Activated effector memory CD4-positive, alpha-beta T cell treated with anti-CD3 and anti-CD28 coated beads, Interleukin-2, amount 50 U/mL, for 16 hours (primary cell): Measurements from ENCODE around the gene CIDEA.
A peak's percentile ranks its signal among the peaks of the same experiment; 100 is the strongest.
"Not testable (repeated sequence)": the region's sequence is repeated elsewhere in the genome, so short reads cannot be mapped to it uniquely, and the experiment has no call there.

ENCODE experiments used
- DNase-seq: peaks from one replicate; pipeline ENCODE4 v3.0.0-alpha.2; 2020

CIDEA gene

DNA sequence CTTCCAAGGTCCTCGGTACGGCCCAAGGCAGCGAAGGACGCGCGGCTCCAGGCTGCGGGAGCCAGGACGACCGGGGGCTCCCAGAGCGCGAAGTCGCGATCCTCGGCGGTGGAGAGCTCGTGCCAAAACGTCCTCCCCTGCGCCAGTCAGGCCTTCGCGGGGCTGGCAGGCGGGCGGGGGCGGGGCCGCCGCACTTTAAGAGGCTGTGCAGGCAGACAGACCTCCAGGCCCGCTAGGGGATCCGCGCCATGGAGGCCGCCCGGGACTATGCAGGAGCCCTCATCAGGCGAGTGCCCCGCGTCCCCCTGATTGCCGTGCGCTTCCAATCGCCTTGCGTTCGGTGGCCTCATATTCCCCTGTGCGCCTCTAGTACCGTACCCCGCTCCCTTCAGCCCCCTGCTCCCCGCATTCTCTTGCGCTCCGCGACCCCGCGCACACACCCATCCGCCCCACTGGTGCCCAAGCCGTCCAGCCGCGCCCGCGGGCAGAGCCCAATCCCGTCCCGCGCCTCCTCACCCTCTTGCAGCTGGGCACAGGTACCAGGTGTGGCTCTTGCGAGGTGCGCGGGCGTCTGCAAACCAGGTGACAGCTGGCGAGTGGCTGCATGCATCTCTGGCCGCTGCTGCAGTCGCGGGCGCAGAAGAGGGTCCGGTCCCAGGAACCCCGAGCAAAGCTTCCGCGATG lies at the start of gene CIDEA:
Gene CIDEA (plus strand): TSS at position 226 of the 684 bp plus-strand sequence. CDS start 23 bp downstream, at position 249.
- DNase-seq: peak; percentile 46

DNA sequence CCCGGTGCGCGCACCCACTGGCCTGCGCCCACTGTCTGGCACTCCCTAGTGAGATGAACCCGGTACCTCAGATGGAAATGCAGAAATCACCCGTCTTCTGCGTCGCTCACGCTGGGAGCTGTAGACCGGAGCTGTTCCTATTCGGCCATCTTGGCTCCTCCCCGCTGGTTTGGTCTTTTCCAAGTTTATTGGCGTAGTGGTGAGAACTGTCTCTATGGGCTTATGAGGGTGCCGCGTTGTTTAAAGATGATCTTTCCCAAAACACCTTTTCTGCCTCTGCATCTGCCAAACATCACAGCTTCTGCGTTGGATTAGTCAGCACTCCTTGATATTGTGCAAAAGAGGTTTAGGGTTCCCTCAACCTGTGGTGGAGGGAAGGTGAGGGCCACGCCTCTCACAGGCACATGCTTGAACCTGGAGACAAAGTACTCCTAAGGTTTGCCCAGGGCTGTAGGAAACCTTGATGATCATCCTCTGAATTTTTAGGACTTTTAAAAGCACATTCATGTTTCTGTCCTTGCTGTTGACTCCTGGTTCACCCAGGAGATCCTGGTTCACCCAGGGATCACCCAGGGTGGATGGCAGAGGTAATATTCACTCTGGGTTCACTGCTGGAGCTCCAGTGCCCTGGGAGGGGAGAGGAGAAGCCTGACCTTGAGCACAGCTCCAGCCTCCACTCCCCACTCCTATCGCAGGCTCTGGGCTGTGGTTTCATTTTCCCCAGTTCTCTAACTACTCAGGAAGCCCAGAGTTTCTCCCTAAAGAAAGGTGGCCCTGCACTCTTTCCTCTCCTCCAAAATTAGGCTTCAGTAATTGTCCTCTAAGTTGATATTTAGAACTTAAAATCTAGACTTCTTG lies 45.6 kb upstream of the CIDEA start:
- DNase-seq: not testable (repeated sequence)

DNA sequence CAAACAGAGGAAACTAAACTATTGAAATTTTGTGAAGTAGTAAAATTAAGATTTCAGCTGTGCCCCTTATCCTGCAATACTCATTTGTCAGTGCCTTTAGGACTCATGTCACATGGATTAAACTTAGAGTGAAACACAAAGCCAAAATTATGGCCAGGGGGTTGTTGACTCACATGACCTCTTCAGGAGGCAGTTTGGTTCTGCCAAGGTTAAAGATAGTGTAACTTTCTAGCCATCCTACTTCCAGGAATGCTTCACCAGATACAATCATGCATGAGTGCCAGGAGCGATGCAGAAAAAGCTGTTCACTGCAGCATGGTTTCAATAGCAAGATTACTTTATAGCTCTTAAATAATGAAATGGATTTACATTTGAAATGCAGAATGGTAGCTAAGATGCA lies 41.9 kb upstream of the CIDEA start:
- not testable (repeated sequence) for DNase-seq

DNA sequence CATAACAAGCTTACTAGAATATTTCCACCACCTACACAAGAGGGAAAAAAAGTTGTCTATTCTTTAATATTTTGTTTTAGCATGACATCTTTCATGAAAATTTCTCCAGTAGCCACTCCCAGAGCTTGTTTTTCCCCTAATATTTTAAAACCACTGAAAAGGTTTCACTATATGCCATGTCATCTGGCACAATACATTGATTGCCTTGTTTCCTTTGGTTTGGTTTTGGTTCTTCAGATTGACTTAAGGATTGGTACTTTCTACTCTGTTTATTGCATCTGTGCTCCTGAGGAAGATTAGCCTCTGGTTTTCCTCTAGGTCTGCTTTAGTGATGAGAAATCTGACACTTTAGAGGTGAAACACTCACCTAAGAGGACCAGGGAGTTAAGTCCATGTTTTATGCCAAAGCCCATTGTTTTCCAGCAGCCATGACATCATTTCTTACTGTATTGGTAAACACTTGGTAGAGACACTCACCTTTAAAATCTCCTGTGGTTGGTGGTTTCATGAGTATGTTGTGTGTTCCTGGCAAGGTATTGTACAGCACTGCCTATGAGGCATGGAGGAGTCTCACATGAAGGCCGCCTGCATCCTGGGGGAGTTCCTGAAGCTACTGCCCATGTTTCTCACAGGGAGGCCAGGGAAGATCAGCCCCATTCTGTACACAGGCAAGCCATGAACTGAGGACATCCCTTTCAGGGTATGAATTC lies 39.7 kb upstream of the CIDEA start:
- not testable (repeated sequence) for DNase-seq

GRCh38 chr18:12216471-12216870 lies 37.7 kb upstream of the CIDEA start:
- DNase-seq: not testable (repeated sequence)

- not testable (repeated sequence) for DNase-seq
These were observed 35.6 kb upstream of the CIDEA start for GRCh38 chr18:12218603-12219002.

GRCh38 chr18:12222041-12222440 lies 32.1 kb upstream of the CIDEA start:
- not testable (repeated sequence) for DNase-seq

GRCh38 chr18:12223326-12223725 lies 30.8 kb upstream of the CIDEA start:
- not testable (repeated sequence) for DNase-seq

DNA sequence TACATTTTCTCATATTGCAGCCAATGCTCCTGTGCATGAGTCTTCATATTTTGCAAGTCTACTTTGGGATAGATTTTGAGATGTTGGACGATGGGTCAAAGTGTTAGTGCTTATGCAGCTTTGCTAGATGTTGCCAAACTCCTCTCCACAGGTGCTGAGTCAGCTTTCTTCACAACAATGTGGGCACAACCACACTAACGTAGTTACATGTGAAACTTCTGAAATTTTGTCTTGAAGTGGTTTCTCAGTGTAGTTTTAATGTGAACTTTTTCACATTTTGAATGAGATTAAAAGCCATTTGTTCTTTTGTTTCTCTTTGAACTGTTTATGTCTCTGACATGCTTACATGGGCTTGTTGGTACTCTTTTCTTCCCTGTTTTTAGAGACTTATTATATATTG lies 27.4 kb upstream of the CIDEA start:
- not testable (repeated sequence) for DNase-seq

DNA sequence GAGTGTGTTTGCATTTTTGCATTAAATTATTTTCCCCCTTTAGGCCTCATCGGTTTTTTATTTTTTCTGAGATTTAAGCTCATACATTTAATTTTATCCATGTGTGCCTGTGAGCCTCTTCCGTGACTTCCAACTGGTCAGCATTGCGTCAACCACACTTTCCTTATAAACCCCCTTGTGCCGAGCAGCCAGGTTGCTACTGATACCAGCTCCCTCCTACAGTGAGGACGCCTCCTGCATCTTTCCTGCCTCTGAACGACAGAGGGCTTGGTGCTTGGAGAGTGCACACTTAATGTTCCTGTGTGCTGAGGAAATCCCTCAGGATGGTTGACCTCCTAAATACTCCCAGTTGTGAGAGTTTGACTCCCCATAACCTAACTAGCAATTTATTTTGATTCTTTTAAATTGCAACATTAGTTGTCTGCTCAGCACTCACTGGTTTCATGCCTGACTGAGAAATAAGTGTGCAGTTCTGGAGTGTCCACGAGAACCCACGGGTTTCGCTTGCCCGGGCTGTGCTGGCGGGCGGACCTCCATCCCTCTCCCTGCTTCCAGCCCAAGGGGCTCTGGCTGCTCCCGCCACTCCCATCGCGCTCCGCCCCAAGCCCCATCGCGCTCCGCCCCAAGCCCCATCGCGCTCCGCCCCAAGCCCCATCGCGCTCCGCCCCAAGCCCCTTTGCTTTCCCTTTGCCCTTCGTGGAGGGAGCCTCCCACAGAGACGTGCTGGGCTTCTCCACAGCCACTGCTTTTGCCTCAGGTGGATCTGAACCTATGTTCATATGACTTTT lies 26.6 kb upstream of the CIDEA start:
- DNase-seq: not testable (repeated sequence)

- not testable (repeated sequence) for DNase-seq
These were observed 25.9 kb upstream of the CIDEA start for GRCh38 chr18:12228308-12228707.

DNA sequence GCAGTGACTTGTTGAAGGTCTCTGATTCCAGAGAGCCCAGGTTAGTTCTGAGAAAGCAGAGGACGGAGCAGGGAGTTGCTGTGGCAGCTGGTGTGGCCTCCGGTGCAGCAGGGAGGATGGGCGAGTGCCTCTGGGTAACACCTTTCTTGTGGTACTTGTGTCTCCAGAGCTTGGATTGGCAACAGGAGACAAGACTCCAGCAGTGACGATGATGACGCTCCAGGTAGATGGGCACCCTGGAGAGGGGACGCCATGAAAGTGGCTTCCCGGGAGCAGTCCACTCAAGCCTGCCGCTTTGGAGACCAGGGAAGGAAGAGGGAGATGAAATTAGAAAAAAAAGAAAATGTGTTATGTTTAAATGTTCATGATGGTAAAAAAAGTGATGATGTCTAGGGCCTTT lies 23.6 kb upstream of the CIDEA start:
- not testable (repeated sequence) for DNase-seq

DNA sequence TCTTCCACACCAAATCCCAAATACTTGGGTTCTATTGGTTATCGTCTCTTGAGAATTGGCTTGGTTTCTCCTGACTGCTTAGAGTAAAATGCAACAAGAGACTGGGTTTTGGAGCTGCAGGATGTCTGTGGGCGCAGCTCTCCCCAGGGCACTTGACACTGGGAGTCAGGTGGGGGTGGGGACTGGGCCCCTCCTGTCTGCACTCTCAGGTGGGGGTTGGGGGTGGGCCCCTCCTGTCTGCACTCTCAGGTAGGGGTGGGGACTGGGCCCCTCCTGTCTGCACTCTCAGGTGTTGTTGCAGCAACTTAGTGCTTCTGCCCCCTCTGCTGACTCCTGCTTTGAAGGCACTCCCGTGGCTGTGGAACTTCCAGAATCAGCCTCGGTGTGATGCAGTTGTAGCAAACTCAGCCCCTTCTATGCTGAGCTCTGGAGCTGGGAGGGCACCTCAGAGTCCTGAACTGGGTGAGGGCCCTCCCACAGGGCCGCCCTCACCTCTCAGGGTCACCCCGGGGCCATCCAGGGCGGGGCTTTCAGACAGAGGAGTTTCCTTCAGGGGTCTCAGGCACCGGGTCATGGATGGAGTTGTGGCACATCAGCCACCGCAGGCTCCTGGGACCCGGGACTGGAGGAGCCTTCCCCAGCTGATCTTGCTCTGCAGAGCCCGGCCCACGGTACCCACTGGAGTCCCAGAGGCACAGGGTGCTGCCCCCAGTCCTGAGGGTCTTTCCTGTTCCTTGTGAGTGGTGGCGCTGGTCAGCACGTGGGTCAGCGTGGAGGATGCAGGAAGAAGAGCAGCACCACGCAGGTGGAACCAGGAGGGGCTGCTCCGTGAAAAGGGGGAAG lies 22.9 kb upstream of the CIDEA start:
- DNase-seq: no peak

- DNase-seq: no peak
These were observed 22.2 kb upstream of the CIDEA start for GRCh38 chr18:12231986-12232385.

GRCh38 chr18:12233378-12233777 lies 20.8 kb upstream of the CIDEA start:
- DNase-seq: no peak

- DNase-seq: no peak
These were observed 19.5 kb upstream of the CIDEA start for GRCh38 chr18:12234451-12235190.

DNA sequence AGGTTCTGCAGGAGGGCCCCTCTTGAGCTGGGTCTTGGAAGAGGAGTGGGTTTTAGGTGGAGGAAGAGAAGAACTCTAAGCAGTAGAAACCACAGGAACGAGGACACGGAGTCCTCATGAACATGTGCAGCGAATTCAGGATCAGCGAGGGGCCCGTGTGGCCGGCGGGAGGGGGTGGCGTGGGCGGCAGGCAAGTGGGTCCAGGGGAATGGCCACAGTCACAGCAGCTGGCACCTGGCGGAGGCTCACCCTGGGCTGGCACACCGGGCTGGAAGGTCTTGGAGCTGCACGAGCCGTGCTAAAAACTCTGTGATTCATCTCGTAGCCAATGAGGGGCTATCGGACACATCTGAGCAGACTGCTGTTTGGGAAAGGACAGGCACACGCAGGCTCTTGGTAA lies 18.0 kb upstream of the CIDEA start:
- DNase-seq: no peak

DNA sequence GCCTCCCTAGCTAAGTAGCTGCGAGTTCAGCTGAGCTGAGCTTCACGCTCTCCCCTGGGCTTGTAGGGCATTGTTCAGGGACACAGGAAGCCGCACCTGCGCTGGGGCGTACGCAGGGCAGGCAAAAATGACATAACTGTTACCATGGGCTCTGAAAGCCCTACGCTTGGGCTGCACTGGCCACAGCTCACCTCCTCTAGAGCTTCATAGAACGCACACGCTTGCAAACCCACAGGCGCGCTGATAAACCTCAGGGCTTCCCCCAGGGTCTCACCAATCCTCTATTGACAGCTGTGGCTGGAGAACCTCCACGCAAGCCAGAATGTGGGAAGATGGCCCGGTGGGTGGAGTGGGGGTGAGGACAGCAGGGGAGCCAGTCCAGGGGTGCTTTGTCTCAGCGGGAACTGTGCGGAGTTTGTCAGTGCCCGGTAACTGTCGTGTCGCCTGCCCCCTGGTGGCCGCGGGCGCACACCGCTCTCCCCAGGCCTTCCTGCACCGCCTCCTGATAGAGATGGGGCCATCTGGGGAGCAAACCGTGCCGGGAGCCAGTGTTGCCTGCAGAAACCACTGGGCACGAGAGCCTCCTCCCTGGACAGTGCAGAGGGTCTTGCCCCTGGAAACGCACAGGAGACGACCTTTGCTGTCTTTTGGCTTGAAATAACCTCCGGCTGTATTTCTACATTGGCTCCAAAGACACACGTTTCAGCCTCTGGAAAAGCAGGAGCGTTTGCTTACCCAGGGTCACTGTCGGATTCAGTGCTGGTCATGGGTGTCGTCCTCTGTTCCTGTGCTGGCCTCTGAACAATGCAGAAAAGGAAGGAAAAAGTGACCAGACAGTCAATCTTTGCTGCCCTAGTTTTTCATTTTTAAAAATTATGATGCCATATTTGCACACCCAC lies 17.0 kb upstream of the CIDEA start:
- DNase-seq: peak; percentile 86

DNA sequence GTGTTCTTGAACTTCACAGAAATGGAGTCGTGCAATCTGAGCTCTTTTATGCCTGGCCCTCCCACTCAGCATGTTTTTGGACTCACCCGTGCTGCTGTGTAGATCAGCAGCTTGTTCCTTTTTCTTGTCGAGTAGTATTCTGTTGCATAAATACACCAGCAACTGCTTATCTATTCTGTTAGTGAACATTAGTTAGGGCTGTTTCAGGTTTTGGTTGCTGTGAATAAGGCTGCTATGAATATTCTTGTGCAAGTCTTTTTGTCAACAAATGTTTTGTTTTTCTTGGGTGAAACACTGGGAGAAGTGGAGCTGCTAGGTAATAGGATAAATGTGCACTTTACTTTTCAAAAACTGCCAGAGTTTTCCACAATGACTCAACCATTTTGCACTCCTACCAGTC lies 15.3 kb upstream of the CIDEA start:
- no peak for DNase-seq

- DNase-seq: no peak
These were observed 14.7 kb upstream of the CIDEA start for GRCh38 chr18:12239431-12239830.
